BJ (cell line): ENCODE data around the gene DPP9. TPM values are rescaled to one million over a fixed set of nuclear protein-coding genes. Genes with fewer than 3 reads are reported as not detected.

ENCODE experiments used
- CTCF ChIA-PET: fragments of 350-600 bp; formaldehyde crosslinking; extraction: SDS; loops from one replicate; lab custom pipeline; 2021; ENCODE audit warnings: antibody characterized with exemption, inconsistent platforms; lab: Yijun Ruan, JAX
- POLR2A ChIA-PET: fragments of 300-600 bp; sonication (Branson Sonifier 250); formaldehyde crosslinking; extraction: SDS; loops from one replicate; lab custom pipeline; 2021; ENCODE audit warnings: antibody characterized with exemption; lab: Charles Lee
- DNase-seq: peaks from one replicate; pipeline ENCODE4 v3.0.0-alpha.2; 2011; ENCODE audit warnings: low read depth
- H3K27me3 ChIP-seq: 2 replicates; pipeline ENCODE4 v1.6.0; 2011; ENCODE audit warnings: low read length; ENCODE audit not compliant: control insufficient read depth, insufficient read depth
- H3K36me3 ChIP-seq: 2 replicates; pipeline ENCODE4 v1.5.1; 2011; ENCODE audit warnings: low read length; ENCODE audit not compliant: control insufficient read depth, insufficient read depth
- H3K4me3 ChIP-seq: 2 replicates; pipeline ENCODE4 v1.5.1; 2011; ENCODE audit warnings: low read depth, mild to moderate bottlenecking, control low read depth, low read length
- polyA plus RNA-seq: library from polyadenylated mRNA; depleted of rRNA; stranded (reverse); fragments of >200 nt; gene quantifications from 2 replicates; pipeline ENCODE4 v1.2.3, GENCODE V29; 2011
- TF ChIP-seq, protein P1 (sequence below): IDR thresholded peaks from 2 replicates; pipeline ENCODE4 v1.5.1; 2011; ENCODE audit warnings: low read depth, mild to moderate bottlenecking, control low read depth, inconsistent platforms, low read length, moderate library complexity; ENCODE audit not compliant: insufficient read depth

The DPP9 gene
- polyA plus RNA-seq, 1 experiment, result 12.3 TPM

DNA sequence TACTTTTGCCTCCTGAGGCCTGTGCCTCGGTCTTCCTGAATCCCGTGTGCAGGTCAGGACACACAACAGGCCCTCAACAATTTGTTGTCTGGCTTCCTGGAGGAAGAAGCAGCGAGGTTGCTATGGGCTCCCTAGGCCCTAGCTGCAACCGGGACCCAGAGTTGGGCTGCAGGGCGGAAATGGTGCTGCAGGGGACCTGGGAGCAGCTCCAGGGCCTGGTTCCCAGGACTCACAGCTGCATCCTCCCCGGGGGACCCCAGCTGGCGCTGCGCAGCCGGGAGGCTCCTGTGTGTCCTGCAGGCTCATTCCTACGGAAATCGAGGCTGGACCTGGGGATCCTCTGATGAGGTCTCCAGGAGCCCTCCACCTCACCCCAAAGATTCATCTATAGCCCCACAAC is 85.3 kb downstream of the DPP9 start:
- DNase-seq, result no peak
- H3K4me3 ChIP-seq, result no peak overlapping the region
- ChIA-PET POLR2A (no interaction called here), CTCF (interaction anchor here (2.8 to 2.9 kb wide), 2 partner anchors 62 to 68 kb away, joined by 67 to 119 read pairs; no protein-coding TSS in a partner anchor)
- TF ChIP-seq, protein P1, sequence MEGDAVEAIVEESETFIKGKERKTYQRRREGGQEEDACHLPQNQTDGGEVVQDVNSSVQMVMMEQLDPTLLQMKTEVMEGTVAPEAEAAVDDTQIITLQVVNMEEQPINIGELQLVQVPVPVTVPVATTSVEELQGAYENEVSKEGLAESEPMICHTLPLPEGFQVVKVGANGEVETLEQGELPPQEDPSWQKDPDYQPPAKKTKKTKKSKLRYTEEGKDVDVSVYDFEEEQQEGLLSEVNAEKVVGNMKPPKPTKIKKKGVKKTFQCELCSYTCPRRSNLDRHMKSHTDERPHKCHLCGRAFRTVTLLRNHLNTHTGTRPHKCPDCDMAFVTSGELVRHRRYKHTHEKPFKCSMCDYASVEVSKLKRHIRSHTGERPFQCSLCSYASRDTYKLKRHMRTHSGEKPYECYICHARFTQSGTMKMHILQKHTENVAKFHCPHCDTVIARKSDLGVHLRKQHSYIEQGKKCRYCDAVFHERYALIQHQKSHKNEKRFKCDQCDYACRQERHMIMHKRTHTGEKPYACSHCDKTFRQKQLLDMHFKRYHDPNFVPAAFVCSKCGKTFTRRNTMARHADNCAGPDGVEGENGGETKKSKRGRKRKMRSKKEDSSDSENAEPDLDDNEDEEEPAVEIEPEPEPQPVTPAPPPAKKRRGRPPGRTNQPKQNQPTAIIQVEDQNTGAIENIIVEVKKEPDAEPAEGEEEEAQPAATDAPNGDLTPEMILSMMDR, result no peak
- H3K36me3 ChIP-seq, result no peaks in the 10 kb centered on the region
- H3K27me3 ChIP-seq, result no peaks in the 10 kb centered on the region

DNA sequence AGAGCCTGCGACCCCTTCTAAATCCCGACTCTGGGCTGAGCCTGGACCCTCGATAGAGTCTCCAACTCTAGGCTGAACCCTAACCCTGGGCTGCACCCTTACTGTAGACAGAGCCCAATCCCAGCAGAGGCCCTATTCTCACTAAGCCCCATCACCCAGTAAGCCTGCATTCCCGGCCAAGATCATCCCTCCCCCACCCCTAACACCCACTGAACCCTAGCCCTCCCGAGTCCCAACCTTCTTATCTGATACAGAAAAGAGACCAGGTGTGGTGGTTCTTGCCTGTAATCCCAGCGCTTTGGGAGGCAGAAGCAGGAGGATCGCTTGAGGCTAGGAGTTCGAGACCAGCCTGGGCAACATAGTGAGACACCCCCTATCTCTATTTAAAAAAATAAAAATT is 86.9 kb downstream of the DPP9 start:
- CTCF ChIA-PET, result interaction anchor here (0.7 to 2.9 kb wide), 33 partner anchors 9 to 294 kb away, joined by 3 to 119 read pairs (median 5); partner anchors contain the start of genes DPP9 and SEMA6B
- DNase-seq, result no peak
- Histone ChIP-seq H3K4me3 (no peak overlapping the region), H3K36me3 (no peaks in the 10 kb centered on the region), H3K27me3 (no peaks in the 10 kb centered on the region)
- POLR2A ChIA-PET, result no interaction called here
- TF ChIP-seq, protein P1, result no peak

- Histone ChIP-seq H3K27me3 (no peaks in the 10 kb centered on the region), H3K4me3 (peak overlapping the region; percentile 53), H3K36me3 (no peaks in the 10 kb centered on the region)
- TF ChIP-seq, protein P1, result peak; percentile 82
- POLR2A ChIA-PET, result no interaction called here
- DNase-seq, result no peak
- CTCF ChIA-PET, result interaction anchor here (0.5 to 2.9 kb wide), 39 partner anchors 9 to 362 kb away, joined by 3 to 119 read pairs (median 5); partner anchors contain the start of genes DPP9 and SEMA6B
Measured at GRCh38 chr19:4636151-4636717, 87.4 kb downstream of the DPP9 start.

DNA sequence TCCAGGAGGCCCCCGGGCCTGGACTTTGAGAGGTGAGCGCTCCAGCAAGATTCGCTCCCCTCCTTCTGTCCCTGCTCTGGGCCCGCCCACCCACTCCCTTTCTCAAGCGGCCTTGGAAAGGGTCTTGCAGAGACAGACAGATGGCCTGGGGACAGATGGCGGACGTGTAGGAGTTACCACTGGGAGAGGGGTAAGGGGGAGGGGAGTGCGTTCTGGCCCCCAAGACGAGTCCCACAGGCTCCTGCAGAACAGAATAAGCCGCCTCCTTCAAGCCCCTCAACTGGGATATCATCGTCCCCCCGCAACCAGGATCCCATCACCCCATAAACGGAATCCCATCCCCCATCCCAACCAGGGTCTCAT is 87.9 kb downstream of the DPP9 start:
- no peak for DNase-seq
- ChIA-PET POLR2A (no interaction called here), CTCF (interaction anchor here (0.5 to 2.9 kb wide), 32 partner anchors 8 to 362 kb away, joined by 3 to 119 read pairs (median 6); partner anchors contain the start of gene SEMA6B)
- H3K36me3 ChIP-seq, result no peaks in the 10 kb centered on the region
- H3K27me3 ChIP-seq, result no peaks in the 10 kb centered on the region
- TF ChIP-seq, protein P1, result no peak
- H3K4me3 ChIP-seq, result peak overlapping the region; percentile 53

GRCh38 chr19:4633140-4633967 is 90.3 kb downstream of the DPP9 start:
- H3K4me3 ChIP-seq, result no peak overlapping the region
- DNase-seq, result no peak
- H3K36me3 ChIP-seq, result no peaks in the 10 kb centered on the region
- H3K27me3 ChIP-seq, result no peaks in the 10 kb centered on the region
- CTCF ChIA-PET, result interaction anchor here (0.8 to 3.5 kb wide), 22 partner anchors 9 to 109 kb away, joined by 3 to 35 read pairs (median 6); partner anchors contain the start of genes PLIN5 and SEMA6B
- TF ChIP-seq, protein P1, result peak; percentile 90
- POLR2A ChIA-PET, result no interaction called here
